Ovary (tissue), 3 donors: ENCODE data around the gene OLFML2A.

Experiments
- CTCF ChIP-seq, 3 donors: fragments of 450-650 bp in 2 of 3; fragments of 200-600 bp in 1 of 3; IDR thresholded peaks; one replicate each; pipeline versions ENCODE4 v1.5.1 to v1.8.0; 2016 to 2022; ENCODE audit warnings: antibody characterized with exemption in 3 of 3, mild to moderate bottlenecking in 1 of 3
- EP300 ChIP-seq: sonication (generic); formaldehyde crosslinking; IDR thresholded peaks from one replicate; pipeline ENCODE4 v1.6.1; 2017; ENCODE audit warnings: antibody characterized with exemption
- donor health status: DM: no; HTN: no; CAD: no.

DNA sequence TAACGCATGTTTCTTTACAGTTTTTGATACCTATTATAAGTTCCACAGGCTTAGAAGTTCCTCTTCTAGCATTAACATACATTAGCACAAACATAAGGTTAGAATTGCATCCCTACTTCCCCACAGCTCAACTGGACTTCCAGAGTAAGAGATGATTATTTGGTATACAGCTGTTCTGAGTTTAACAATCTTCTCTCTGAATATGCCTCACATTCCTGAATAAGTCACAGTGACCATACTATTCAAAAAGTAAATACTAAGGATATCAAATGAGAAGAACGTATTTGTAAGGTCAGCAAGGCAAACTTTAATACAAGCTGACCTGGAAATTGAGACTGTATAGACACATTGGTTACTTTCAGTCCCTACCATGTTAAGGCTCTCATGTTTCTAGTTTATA lies 27.2 kb upstream of the OLFML2A start:
- TF ChIP-seq CTCF (IDR thresholded peaks at IDR 0.05) (no peak), EP300 (no peak)
